HG02588 (cell line): ENCODE data around the gene CCDC47.

Experiments
- ATAC-seq: cut with Tn5 transposase; IDR thresholded peaks from one replicate; pipeline ENCODE4 v1.9.1; 2021; ENCODE audit warnings: mild to moderate bottlenecking, moderate library complexity; ENCODE audit not compliant: unreplicated experiment

CCDC47 gene

GRCh38 chr17:63699638-63700527, 73.5 kb downstream of the CCDC47 start, which contains the start of gene LIMD2:
Gene LIMD2, minus strand, starts transcription at chr17:63700125. Its CDS starts 827 bp downstream, at chr17:63699298.
- ATAC-seq, result peak; percentile 12

DNA sequence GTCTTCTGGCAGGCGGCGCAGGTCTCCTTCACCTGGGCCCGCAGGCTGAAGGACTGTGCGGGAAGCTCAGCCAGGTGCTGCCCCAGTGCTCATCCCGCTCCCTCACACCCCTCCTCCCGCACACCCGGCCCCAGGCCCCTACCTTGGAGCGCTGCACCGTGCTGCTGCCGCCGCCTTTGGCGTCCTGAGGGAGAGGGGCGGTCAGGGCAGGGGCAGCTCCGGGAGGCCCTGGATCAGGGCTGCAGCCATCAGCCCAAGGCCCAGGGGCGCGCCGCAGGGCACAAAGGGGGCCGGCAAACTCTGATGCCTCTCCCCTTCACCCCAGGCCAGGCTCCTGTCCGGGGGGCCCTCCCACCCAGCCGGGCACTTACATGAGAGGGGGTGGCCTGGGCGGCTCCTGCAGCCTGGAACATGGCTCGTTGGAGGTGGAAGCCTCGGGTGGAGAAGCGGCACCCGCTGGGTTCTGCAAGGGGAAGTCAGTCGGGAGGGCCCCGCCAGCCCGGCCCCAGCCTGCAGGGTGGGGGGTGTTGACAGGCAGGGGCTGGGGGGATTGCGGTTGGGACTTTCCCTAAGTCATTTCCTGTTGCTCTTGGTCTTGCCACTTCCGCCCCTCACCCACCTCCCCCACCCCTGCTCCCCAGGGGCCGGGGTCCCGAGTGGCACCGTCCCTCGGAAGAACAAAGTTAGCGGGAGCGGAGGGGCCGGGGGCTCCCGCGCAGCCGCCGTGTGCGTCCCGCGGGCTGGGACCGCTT, 74.3 kb downstream of the CCDC47 start:
- ATAC-seq, result peak; percentile 17

- ATAC-seq, result no peak
These were observed 75.0 kb downstream of the CCDC47 start for GRCh38 chr17:63698381-63698885.

GRCh38 chr17:63697341-63698286, 75.8 kb downstream of the CCDC47 start:
- peak; percentile 17 for ATAC-seq

GRCh38 chr17:63696381-63696961, 76.9 kb downstream of the CCDC47 start:
- no peak for ATAC-seq

- ATAC-seq, result no peak
These were observed 77.5 kb downstream of the CCDC47 start for GRCh38 chr17:63695889-63696288.
